Activated T-cell treated with anti-CD3 and anti-CD28 coated beads for 1 hour (primary cell): ENCODE data around the gene RNASE7.

Experiments used
- DNase-seq: peaks from one replicate; pipeline ENCODE4 v3.0.0-alpha.2; 2020; ENCODE audit warnings: low read depth

The RNASE7 gene

DNA sequence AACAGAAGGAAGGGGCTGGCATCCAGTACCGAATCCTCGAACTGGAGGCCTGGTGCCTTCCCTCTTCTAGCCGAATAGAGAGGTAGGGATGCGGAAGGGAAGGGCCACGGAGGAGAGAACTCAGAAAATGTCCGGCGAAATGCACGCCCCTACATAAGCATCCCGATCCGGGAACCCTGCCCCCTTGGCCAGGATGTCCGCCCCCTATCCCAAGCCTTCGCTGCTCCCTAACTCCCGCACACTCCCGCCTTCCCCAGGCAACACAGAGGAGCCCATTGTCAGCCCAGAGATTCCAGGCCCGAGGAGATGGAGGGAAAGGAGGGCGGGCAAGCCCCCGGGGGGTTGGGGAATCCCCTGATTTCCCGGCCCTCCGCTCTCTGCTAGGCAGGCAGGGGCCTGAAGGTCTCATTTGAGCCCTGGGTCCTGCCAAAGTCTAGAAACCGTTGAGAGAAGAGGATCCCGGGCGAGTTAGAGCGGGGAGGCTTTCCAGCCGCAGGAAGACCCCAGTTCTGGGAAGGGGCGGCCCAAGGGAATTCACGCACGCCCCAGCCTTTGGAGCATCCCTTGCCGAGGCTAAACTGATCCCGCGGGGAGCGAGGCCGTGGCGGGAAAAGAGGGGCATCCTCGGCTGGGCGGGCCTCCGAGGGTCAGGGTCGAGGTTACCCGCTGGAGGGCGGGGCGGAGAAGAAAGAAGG, 27.4 kb downstream of the RNASE7 start:
- DNase-seq = no peak

DNA sequence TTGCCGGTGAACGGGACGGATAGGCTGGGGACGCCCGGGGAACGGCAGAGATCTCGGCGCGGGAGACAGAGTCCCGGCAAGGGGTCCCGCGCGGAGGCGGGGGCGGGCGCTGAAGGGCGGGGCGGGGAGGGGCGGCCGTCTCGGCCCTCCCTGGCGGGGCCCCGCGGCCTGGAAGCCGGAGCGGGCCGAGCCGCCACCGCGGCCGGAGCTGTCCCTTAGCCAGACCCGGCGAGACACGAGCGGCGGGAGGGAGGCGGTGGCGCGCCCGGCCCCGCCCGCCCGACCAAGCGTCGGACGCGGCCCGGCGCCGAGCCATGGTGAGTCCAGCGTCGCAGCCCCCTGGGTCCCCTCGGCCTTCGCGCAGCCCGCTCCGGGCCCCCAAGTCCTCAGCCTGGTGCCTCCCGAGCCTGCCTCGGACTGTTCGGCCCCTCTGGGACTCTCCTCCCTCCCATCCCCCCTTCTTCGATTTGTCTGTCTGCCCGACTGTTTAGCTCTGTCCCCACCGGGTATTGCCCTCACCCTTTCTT, 28.0 kb downstream of the RNASE7 start, which contains the start of gene ARHGEF40:
TSS of gene ARHGEF40 (plus strand) at position 222 of the 527 bp plus-strand sequence. CDS start at position 315, 93 bp downstream.
- no peak for DNase-seq

DNA sequence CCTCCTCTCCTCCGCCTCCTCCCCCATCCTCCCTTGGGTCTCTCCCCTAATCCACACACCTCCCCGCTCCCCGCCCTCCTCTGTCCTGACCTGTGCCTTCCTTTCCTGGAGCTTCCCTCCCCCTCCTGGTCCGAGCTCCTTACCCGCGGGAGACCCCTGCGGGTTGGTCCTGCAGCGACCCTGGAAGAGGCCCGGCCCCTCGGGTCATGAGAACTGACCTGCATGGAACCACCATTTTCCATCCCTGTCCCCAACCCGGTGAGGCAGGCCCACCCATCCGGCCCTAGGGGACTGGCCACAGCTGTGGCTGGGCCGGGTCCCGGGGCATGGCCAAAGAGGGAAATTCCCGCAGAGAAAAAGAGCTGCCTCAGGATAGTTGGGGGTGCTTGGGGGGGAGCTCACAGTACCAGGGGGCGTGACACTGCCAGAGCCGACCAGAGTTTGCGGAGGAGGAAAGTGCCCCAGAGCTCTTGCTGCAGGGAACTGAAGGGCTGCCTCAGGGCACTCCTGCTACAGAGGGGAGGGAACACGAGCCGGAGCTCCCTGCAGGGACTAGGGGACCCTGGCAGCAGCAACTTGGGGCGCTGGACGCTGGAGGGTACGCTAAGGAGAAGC, 28.6 kb downstream of the RNASE7 start:
- no peak for DNase-seq

DNA sequence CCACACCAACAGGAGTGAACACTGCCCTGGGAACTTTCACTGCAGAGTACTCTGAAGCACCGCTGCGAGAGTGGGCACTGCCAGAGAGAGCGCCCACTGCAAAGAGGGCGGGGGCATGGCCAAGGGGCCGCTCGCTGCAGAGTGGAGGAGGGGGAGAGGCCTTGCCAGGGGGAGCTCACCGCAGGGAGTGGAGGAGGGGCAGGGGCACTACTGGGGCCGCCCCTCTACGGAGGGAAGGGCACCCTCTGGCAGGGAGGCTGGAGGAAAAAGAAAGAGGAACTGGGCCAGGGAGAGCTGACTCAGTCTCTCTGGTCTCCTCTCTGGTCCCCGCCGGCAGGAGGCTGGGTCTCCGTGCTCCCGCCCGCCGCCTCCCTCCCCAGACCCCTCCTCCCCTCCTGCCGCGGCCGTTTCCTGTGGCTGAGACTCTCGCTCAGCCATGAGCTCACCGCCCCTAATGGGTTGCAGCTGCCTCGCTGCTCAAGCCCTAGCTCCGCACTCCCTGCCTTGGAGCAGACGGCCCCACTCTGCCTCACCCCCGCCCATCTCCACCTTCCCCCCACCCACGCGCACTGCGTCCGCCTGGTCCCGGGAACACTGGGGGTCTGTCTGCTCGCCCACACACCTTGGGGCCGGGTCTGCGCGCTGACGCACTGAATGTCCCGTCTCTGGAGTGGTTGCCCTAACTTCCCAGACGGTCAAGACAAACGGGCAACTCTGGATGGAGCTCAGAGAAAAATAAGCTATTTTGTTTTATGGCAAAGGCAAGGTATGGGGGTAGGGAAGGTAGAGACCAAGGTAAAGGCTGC, 29.3 kb downstream of the RNASE7 start:
- DNase-seq = no peak

DNA sequence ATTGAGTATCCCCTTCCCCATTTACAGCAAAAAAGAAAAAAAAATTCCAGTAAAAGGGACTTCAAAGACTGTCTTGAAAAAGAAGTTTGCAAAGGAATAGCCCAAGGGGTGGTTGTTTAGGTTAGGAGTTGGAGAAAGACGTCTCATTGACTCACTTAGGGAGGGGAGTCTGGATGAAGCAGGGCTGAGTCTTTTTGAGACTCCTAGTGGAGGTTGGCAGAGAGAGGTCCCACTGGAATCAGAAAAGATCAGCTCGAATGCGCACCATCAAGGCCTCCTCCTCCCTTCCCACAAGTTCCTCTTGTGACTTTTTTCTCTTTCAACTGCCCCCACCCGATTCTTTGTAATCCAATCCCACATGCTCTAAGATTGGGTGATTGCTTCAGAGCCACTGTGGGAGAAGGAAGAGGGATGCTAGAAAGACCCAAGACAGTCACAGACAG, 29.9 kb downstream of the RNASE7 start:
- no peak for DNase-seq

DNA sequence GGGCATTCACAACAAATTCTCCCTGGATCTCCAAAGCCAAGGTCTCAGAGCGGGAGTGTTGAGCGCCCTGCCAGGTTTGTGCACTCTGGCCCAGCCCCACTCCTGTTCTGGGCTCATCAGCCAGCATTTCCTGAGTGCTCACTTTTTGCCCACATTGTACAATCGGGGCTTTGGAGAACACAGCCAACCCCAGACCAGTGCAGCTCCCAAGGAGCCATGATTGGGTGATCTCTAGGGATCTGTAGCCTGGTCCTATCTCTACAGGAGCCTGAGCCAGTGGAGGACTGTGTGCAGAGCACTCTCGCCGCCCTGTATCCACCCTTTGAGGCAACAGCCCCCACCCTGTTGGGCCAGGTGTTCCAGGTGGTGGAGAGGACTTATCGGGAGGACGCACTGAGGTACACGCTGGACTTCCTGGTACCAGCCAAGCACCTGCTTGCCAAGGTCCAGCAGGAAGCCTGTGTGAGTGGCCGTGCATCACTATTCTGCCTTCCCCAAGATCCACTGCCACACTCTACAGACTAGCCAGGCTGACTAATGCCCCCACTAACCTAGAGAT, 30.7 kb downstream of the RNASE7 start:
- DNase-seq = no peak

DNA sequence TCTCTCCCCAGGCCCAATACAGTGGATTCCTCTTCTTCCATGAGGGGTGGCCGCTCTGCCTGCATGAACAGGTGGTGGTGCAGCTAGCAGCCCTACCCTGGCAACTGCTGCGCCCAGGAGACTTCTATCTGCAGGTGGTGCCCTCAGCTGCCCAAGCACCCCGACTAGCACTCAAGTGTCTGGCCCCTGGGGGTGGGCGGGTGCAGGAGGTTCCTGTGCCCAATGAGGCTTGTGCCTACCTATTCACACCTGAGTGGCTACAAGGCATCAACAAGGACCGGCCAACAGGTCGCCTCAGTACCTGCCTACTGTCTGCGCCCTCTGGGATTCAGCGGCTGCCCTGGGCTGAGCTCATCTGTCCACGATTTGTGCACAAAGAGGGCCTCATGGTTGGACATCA, 31.8 kb downstream of the RNASE7 start:
- no peak for DNase-seq

DNA sequence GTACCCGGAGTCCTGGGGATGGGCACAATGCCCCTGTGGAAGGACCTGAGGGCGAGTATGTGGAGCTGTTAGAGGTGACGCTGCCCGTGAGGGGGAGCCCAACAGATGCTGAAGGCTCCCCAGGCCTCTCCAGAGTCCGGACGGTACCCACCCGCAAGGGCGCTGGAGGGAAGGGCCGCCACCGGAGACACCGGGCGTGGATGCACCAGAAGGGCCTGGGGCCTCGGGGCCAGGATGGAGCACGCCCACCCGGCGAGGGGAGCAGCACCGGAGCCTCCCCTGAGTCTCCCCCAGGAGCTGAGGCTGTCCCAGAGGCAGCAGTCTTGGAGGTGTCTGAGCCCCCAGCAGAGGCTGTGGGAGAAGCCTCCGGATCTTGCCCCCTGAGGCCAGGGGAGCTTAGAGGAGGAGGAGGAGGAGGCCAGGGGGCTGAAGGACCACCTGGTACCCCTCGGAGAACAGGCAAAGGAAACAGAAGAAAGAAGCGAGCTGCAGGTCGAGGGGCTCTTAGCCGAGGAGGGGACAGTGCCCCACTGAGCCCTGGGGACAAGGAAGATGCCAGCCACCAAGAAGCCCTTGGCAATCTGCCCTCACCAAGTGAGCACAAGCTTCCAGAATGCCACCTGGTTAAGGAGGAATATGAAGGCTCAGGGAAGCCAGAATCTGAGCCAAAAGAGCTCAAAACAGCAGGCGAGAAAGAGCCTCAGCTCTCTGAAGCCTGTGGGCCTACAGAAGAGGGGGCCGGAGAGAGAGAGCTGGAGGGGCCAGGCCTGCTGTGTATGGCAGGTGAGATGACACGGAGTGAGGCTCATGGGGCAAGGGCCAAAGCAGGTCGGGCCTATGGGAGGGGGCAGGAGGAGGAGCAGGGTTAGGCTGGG, 32.5 kb downstream of the RNASE7 start:
- DNase-seq = no peak

DNA sequence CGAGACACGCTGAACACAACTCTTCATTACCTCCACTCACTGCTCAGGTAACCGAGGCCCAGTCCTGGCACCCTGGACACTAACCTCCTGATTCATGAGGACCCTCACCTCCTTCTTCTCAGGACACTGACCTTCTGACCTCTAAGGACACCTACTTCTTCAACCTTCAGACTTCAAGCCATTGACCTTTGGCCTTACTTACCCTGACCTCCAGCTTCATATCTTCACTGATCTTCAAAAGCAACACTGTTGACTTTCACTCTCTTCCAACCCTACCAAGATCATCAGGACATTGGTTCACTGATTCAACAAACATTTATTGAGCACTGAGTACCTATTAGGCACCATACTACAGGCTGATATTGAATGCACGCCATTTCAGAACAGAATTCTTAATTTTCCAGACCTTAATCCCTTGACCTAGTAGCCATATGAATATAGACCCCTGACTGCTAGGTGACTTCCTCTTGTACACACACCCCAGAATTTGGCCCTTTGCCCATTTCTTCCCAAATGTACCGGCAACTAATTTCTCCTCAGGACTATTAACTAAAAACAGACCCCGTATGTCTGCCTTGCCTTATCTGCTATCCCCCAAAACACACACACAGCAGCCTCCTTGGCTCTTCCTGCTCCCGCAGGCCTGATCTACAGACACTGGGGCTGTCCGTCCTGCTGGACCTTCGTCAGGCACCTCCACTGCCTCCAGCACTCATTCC, 33.7 kb downstream of the RNASE7 start:
- DNase-seq = no peak

DNA sequence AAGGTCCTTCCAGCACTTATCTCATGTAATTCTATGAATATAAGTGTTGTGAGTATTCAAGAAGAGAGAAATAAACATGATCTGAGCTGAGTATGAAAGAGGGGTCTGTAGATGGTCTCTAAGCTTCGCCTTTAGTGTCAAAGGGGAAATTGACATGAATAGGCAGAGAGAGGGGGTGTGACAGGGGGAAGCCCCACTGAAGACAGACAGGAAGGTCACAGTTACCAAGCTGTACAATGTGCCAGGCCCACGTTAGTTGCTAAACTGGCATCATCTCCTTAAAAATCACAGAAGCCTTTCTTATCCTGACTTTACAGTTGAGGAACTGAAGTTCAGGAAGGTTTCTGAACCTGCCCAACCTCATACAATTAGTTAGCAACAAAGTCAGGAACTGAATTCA, 35.5 kb downstream of the RNASE7 start:
- DNase-seq = no peak

DNA sequence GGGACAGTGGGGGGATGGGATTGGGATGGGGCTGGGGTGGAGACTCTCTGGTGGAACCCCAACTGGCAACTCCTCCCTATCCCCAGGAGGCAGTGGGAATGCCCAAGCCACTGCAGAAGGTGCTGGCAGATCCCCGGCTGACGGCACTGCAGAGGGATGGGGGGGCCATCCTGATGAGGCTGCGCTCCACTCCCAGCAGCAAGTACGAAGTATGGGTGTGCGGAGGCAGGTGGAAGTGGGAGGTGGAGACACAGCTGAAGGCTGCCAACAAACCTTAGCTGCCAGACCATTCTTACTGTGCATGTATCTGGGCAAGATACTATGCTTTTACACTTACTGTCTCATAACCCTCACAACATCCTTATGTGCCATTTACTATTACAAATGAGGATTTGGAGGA, 36.1 kb downstream of the RNASE7 start:
- no peak for DNase-seq

DNA sequence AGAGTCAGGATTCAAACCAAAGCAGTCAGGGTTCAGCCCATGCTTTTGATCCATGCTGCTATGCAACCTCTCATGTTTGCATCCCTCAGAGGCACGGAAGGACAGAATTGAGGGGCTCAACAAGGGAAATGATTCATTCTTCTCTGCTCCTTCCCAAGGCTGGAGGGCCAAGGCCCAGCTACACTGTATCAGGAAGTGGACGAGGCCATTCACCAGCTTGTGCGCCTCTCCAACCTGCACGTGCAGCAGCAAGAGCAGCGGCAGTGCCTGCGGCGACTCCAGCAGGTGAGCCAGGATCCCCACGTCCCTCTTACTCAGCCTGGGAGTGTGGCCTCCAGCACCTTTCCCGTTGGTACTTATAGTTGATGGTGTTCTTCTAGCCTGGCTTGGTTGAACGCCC, 36.6 kb downstream of the RNASE7 start:
- DNase-seq = no peak

DNA sequence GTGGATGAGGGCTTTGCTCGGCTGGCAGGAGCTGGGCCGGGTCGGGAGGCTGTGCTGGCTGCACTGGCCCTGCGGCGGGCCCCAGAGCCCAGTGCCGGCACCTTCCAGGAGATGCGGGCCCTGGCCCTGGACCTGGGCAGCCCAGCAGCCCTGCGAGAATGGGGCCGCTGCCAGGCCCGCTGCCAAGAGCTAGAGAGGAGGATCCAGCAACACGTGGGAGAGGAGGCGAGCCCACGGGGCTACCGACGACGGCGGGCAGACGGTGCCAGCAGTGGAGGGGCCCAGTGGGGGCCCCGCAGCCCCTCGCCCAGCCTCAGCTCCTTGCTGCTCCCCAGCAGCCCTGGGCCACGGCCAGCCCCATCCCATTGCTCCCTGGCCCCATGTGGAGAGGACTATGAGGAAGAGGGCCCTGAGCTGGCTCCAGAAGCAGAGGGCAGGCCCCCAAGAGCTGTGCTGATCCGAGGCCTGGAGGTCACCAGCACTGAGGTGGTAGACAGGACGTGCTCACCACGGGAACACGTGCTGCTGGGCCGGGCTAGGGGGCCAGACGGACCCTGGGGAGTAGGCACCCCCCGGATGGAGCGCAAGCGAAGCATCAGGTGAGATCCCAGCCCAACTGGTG, 39.5 kb downstream of the RNASE7 start:
- DNase-seq = no peak

DNA sequence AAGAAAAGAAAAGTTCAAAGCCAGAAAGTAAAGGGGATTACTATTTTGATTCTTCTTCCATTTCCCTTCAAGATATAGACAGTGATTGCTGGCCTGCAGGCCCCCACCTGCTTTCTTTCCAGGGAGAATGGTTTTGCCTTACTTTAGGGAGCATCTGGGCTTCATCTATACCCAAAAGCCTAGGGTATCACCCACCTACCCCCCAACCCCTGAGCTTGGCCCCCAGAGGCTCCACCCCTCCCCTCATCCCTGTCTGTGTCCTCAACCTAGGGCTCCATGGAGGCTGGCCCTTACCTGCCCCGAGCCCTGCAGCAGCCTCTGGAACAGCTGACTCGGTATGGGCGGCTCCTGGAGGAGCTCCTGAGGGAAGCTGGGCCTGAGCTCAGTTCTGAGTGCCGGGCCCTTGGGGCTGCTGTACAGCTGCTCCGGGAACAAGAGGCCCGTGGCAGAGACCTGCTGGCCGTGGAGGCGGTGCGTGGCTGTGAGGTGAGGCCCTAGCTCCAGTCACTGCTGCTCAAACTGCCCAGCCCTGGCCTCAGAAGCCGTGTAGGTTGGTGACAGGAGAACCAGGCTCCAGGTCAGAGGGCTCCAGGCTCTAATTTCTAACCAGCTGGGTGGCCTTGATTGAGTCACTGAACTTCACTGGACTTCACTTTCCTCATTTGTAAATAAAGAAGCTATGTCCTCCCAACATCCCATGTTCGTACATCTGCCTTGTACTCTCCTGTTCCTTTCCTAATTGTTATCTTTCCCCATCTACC, 41.6 kb downstream of the RNASE7 start:
- DNase-seq = no peak

DNA sequence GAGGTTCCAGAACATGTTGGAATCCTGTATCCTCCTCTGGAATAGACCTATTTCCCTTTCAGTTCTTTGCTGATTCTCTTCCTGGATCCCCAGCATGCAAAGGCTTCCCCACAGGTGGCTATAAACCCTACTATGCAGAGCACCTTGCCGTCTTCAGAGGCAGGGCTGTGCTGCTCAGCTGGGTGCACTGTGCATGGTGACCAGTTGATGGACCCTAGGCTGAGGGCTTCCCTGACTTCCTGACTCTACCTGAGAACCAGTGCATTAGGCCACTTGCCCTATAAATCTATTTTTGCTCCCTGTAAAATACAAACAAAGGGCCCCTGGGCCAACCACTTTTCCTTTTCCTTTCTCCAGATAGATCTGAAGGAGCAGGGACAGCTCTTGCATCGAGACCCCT, 42.2 kb downstream of the RNASE7 start:
- no peak for DNase-seq

DNA sequence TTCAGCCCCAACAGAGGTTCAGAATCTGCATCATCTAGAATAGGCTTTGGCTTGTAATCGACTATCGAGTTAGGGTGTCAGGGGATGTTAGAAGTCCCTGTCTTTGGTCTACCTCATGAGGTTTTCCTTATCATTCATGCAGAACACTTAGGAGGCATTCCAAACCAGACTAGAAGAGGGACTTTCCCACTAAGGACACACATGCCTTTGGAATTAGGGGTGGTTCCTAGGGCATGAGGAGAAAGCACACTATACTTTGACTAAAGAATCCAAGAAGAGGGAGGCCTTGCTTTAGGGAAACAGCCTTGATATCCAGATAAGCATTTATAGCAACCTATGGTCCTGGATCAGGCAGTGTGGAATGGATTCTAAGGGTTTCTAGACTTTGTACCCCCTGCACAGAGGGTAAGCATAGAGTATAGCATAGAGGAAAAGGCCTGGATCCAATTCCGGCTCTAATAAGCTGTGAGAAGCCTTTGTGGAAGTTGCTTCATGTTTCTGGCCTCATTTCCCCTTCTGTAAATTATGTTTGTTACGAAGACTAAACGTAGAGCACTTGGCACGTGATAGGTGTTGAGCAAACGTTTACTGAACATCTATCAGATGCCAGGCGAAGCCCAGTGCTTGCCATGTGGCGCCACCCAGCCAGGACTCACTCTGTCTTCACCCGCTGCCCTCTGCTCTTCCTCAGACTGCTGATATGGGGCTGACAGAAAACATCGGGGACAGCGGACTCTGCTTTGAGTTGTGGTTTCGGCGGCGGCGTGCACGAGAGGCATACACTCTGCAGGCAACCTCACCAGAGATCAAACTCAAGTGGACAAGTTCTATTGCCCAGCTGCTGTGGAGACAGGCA, 43.1 kb downstream of the RNASE7 start:
- DNase-seq = no peak

DNA sequence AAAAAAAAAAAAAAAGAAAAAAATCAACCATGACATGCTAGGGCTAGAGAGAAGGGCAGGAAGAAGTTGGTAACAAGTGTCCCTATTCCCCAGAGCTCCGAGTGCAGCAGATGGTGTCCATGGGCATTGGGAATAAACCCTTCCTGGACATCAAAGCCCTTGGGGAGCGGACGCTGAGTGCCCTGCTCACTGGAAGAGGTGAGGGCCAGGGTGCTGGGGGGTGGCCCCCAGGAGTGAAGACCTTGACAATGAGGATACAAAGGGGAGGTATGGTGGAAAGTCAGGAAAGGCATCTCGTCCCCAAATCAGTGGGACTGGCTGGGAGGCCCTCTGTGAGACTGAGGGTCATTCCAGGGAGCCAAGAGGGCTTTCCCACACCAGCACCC, 44.7 kb downstream of the RNASE7 start:
- DNase-seq = no peak

DNA sequence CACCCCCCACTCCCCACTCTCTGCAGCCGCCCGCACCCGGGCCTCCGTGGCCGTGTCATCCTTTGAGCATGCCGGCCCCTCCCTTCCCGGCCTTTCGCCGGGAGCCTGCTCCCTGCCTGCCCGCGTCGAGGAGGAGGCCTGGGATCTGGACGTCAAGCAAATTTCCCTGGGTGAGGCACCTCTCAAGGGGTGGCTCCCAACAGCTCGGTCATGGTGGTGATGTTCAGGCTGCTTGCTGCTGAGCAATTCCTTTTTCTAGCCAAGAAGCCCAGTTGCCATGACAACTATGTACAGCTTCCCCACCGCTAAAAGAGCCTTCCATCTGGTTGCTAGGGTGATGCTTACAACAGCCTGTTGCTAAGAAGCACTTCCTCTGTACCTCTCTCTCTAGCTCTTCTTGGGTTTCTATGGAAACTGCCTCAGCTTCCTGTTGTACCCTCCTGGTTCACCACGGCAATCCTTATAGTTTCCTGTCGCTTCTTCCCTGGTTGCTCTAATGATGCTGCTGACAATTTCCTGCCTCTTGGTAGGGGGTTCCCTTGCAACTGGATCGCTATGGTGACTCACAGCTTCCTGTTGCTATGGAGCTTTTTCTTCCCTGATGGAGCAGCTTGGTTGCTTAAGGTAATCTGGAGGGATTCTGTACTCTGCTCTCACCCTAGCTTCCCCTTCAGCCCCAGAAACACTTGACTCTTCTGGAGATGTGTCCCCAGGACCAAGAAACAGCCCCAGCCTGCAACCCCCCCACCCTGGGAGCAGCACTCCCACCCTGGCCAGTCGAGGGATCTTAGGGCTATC, 45.3 kb downstream of the RNASE7 start:
- DNase-seq = no peak
